GM19463 (cell line): Measurements from ENCODE around the gene LIX1.
"Not testable (repeated sequence)": the region's sequence is repeated elsewhere in the genome, so short reads cannot be mapped to it uniquely, and the experiment has no call there.

Experiments
- ATAC-seq: cut with Tn5 transposase; IDR thresholded peaks from one replicate; pipeline ENCODE4 v1.9.1; 2021; ENCODE audit warnings: mild to moderate bottlenecking, moderate library complexity; ENCODE audit not compliant: unreplicated experiment

LIX1 gene

DNA sequence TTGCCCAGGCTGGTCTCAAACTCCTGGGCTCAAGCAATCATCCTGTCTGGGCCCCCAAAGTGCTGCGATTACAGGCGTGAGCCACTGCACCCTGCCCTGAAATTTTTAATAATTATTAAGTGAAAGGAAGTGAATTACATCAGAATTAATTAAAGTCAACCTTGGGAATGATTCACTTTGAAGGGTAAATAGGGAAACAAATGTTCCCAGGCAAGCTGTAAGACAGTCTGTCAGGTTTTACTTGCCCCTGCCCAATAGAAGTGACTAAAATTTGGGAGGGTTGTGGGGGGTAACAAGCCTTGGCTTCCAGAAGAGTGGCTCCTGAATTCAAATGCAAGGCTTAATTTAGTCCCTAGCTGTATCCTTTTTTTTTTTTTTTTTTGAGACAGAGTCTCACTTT, 1.3 kb upstream of the LIX1 start:
- ATAC-seq = no peak

DNA sequence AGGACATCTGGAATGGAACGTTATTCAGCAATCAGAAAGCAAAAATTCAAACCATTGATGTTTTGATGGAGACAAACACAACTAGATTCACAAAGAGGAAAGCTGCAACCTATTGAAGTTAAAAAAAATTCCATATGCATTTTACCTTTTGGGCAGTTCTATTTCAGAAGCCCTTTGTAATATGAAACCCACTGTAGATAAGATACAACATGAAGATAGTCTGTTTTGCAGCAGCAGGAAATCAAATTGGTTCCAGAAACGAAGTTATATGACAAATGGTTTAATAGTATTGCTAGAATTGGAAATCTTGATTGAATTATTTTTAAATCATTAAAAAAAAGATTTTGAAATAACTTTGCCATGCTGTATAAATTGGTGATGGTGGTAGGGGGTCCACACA, 872 bp downstream of the LIX1 start:
- ATAC-seq = no peak

- no peak for ATAC-seq
Observed at GRCh38 chr5:97141031-97141430, 1.4 kb downstream of the LIX1 start.

DNA sequence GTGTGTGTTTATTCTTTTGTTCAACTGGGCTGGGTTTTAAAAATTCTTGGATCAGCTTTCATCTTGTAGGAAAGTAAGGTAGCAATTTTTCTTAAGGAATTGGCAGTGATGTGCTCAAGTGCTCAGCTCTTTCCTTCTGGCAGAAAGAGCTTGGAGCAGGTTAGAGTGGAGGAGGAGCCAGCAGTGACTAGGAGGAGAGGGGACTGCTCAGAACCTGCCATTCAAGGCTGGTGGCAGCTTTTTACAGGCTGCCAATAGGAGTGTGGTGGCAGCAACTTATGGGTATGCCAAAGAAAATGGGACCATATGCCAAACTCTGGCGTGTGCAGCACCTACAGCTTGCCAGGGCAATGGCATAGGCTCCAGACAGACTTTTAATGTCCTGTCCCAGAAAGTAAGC, 2.2 kb downstream of the LIX1 start:
- ATAC-seq = not testable (repeated sequence)

- no peak for ATAC-seq
Observed at GRCh38 chr5:97136475-97136874, 5.9 kb downstream of the LIX1 start.

GRCh38 chr5:97135868-97136267, 6.5 kb downstream of the LIX1 start:
- no peak for ATAC-seq

- ATAC-seq = no peak
Observed at GRCh38 chr5:97134634-97135033, 7.8 kb downstream of the LIX1 start.

DNA sequence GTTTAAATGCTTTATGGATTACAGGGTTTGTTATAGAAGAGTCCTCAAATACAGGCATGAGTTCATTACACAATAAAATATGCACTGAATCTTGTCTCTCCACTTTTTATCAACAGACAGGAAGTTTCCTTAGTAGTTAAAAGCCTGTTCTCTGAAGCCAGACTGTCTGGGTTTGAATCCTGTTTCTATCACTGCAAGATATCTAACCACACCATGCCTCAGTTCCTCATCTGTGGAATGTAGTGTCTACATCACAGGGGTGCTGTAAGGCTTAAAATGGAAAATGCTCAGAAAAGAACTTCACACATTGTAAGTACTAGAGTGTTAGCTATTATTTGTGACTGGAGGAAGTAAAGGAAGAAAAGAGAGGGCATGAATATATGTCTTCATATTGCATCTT, 9.3 kb downstream of the LIX1 start:
- no peak for ATAC-seq

DNA sequence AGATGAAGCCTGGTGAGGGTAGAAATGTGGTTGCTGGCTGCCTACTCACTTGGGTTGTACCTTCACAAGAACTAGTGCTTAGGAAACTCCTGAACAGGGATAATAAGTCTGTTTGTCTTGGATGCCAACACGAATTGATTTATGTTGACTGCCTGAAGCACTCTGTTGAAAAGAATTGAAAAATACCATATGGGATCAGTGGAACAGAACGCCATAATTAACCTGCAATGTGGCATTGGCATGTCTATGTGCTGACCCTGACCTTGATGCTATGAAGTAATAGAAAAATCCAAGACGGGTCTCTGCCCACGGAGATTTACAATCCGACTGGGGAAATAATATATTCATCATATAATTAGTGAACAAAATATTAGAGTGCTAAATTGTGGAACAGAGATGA, 10.5 kb downstream of the LIX1 start:
- no peak for ATAC-seq

- no peak for ATAC-seq
Observed at GRCh38 chr5:97131139-97131710, 11.2 kb downstream of the LIX1 start.

DNA sequence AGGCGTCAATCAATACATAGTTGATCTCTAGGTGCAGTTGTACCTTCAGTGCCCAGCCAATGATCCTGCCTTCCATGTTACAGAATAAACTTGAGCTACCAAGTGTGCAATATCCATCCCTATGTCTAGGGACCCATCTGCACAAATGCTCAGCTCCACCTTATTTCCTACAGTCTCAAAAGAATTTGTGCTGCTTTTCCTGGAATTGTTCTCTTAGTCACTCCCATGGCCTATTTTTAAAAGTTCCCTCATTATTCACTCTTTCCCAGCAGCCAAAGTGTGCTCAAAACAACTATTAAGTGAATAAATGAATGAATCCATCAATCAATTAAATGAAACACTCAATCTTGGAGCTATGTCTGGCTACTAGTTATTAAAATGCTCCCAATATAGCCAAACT, 14.7 kb downstream of the LIX1 start:
- ATAC-seq = no peak

DNA sequence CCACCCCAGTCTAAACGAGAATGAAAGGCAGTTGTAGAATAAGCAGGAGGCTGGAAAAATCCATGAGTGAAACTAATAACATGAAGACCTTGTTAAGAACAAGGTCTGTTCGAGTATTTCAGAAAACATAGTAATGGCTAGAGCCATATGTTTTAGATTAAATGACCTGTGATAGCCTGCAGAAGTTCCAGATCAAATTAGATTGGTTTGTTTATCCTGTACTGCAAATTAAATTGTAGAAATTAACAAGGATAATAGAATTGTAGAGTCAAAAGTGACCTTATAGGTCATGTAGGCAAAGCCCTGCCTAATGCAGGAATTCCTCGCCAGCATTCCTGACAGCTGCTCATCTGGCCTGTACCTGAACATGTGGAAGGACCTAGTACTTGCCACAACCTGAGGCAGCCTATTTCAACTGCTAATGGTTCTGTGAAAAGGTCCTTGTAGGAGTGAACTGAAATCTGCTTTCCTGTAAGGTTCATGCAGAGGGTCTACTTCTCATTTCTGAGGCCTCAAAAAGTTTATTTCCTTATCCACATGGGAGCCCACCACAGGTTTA, 17.2 kb downstream of the LIX1 start:
- no peak for ATAC-seq

DNA sequence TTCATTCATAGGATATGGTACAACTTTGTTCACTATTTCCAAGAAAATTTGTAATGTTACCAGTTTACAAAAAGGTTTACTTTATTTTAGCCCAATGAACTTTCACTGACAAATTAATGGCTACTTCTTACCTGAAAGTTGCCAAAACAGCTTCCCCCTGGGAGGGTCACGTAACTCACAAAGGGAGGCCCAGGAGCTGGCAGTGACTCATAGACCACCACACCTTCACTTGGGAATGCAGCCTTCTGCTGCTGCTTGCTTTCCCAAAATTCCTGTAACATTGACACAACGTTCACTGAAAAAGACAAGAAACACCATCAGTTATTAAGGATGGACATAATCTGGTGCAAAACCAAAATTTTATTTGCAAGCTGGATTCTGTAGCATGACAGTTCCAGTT, 18.1 kb downstream of the LIX1 start:
- no peak for ATAC-seq

DNA sequence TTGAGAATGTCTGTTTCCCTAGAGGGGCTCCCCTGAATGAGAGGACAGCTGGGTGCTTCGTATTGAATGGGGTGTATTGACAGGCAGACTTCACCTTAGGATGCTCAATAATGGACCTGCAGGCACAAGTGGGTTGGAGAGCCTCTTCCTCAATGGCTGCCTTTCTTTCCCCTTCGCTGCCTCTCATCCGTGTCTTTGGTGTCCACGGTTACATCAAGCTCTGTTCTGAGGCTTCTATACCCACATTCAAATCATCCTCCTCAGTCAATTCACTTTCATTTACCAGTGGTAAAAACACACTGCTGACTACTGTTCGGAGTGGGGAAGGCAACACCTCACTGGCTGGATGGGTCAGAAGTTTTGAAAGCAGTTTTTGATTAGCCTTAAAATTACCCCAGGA, 20.6 kb downstream of the LIX1 start:
- ATAC-seq = no peak

GRCh38 chr5:97120195-97120594, 22.2 kb downstream of the LIX1 start:
- ATAC-seq = no peak

DNA sequence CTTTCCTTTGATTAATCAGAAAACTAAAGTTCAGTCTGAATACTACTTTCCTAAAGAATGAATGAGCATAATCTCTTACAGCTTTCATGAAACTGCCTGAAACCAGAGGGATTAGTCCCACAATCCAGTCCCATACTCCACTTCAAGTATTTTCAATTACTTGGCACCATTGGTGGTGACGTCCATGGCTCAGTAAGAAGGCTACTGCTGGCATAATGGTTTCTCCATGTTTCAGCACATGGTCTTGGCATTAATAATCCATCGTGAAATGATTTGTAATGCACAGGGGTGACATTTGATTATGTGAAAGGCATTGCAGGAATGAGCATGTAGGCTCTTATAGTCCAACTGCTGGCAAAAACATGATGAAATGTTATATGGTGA, 23.4 kb downstream of the LIX1 start:
- ATAC-seq = no peak

DNA sequence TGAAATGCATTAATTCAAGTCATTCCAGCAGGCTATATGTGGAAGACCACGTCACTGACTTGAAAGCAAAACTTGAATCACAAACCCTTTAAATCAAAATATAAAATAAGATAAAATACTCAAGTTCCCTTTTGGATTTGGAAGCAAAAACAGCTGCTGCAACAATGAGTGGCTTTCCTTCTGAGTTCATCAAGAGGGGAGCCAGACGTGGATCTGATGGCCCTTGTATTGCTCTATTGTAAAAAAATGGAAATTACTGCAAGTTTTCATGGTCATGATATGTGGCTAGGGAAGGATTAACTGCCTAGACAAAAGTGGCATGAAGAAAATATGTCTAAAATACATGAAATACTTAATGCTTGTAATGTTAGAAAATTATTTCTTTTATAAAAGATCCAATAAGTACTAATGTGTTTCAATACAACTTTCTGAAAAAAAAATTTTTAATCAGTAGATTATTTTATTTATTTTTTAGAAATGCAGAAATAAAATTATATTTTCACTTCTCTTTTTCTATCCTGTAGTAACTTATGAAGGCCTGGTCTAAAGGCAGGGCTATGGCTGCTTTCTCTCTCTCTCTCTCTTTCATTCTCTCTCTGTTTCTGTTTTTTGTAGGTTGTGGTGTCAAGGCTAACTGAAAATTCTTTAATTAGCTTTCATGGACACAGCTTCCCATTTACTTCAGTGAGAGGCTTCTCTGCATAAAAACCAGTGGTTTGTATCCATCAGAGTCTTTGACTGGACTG, 24.0 kb downstream of the LIX1 start:
- no peak for ATAC-seq

DNA sequence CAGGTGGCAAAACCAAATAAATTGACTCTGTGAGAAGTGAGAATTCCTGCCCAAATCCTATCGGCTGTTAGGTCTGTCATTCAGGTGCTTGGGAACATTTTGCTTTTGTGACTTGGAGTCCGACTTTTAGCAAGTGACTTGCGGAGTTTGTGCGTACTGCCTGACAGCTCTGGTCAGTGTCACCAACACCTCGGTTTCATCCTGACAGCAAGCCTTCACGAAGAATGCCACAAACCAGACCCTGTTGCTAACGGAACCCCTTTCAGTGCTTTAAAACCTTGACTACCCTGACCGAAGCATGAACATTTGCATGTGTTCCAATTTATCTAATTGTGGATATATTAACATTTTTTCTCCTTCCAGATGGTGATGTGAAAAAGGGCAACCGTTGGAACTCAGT, 26.5 kb downstream of the LIX1 start:
- ATAC-seq = no peak

DNA sequence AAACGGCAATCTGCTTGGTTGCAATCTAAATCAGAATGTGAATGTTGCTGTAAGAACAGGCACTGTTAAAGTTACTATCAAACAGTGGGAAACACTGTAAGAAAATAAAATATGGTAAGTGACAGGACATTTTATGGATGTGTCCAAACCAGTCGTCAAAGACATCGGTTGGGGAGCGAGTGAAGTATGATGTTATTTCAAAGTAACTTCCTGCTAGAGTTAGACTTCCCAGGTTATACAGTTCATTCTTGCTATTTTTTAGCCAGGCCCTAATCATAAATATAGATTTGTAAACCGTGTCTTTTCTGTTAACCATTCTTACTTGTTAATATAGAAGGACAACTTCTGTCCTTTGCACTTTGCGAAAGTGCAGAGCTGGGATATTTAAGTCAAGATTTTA, 30.2 kb downstream of the LIX1 start:
- ATAC-seq = no peak

DNA sequence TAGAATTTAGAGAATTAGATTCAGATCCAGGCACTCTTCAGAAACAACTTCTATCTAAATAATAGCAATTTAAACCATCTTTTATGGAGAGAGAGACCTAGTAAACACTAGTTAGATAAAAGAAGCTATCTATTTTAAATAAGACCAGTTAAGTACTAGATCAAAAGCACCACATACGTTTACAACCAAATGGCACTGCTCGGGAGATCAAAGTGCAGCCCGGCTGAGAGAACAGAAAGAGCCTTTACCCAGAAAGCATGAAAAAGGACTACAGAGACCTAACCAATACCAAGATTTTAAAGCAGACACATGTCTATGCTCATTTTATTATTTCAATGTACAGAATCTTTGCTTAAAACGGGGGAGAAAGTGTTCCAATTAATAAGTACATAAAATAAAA, 30.8 kb downstream of the LIX1 start:
- no peak for ATAC-seq

- no peak for ATAC-seq
Observed at GRCh38 chr5:97111004-97111403, 31.4 kb downstream of the LIX1 start.

GRCh38 chr5:97107318-97107717, 35.1 kb downstream of the LIX1 start:
- no peak for ATAC-seq

GRCh38 chr5:97106216-97106581, 36.2 kb downstream of the LIX1 start:
- ATAC-seq = no peak
